SK-N-MC (cell line): ENCODE data around the gene CD36.
"Not testable (repeated sequence)": the region's sequence is repeated elsewhere in the genome, so short reads cannot be mapped to it uniquely, and the experiment has no call there.

Source experiments
- DNase-seq: peaks from one replicate; pipeline ENCODE4 v3.0.0-alpha.2; 2011; ENCODE audit warnings: low read depth, low spot score
- H3K27ac ChIP-seq: fragments of 200-600 bp; sonication (generic); 2 replicates; pipeline ENCODE4 v1.5.1; 2016; ENCODE audit warnings: mixed run types
- H3K36me3 ChIP-seq: fragments of 200-600 bp; sonication (generic); 2 replicates; pipeline ENCODE4 v1.6.1; 2017; ENCODE audit warnings: antibody characterized with exemption, low read length, mixed read lengths; ENCODE audit not compliant: insufficient read depth
- H3K4me3 ChIP-seq: fragments of 200-600 bp; sonication (generic); 2 replicates; pipeline ENCODE4 v1.5.1; 2016
- H3K9ac ChIP-seq: fragments of 200-600 bp; sonication (generic); 2 replicates; pipeline ENCODE4 v1.8.0; 2017; ENCODE audit warnings: mixed run types, mixed read lengths; ENCODE audit not compliant: insufficient read length
- H3K9me3 ChIP-seq: fragments of 200-600 bp; sonication (generic); 2 replicates; pipeline ENCODE4 v1.6.1; 2017; ENCODE audit warnings: low read depth, mild to moderate bottlenecking, antibody characterized with exemption, low read length, moderate library complexity, mixed read lengths
- EZH2 ChIP-seq: fragments of 200-600 bp; sonication (generic); IDR thresholded peaks from one replicate; pipeline ENCODE4 v1.6.1; 2017; ENCODE audit warnings: antibody characterized with exemption
- FOXP2 ChIP-seq: optimal IDR thresholded peaks from 2 replicates; pipeline ENCODE3; 2011; ENCODE audit warnings: mild to moderate bottlenecking, moderate library complexity; ENCODE audit not compliant: insufficient read depth; ENCODE audit errors: extremely low read length, control extremely low read depth
- POLR2AphosphoS5 ChIP-seq: IDR thresholded peaks from 2 replicates; pipeline ENCODE4 v1.6.1; 2012; ENCODE audit warnings: mild to moderate bottlenecking, low read depth, low read length, borderline replicate concordance

CD36 gene

GRCh38 chr7:80665526-80665925, 27.1 kb downstream of the CD36 start:
- Histone ChIP-seq H3K4me3 (no peak overlapping the region), H3K9ac (no peak overlapping the region), H3K27ac (no peak overlapping the region), H3K9me3 (no peaks in the 10 kb centered on the region), H3K36me3 (no peaks in the 10 kb centered on the region)
- no peak for DNase-seq
- TF ChIP-seq POLR2AphosphoS5 (no peak), EZH2 (no peak), FOXP2 (no peak)

GRCh38 chr7:80666376-80666775, 27.9 kb downstream of the CD36 start:
- Histone ChIP-seq H3K27ac (no peak overlapping the region), H3K9ac (no peak overlapping the region), H3K4me3 (no peak overlapping the region), H3K9me3 (no peaks in the 10 kb centered on the region), H3K36me3 (no peaks in the 10 kb centered on the region)
- TF ChIP-seq FOXP2 (no peak), EZH2 (no peak), POLR2AphosphoS5 (no peak)
- DNase-seq: no peak

DNA sequence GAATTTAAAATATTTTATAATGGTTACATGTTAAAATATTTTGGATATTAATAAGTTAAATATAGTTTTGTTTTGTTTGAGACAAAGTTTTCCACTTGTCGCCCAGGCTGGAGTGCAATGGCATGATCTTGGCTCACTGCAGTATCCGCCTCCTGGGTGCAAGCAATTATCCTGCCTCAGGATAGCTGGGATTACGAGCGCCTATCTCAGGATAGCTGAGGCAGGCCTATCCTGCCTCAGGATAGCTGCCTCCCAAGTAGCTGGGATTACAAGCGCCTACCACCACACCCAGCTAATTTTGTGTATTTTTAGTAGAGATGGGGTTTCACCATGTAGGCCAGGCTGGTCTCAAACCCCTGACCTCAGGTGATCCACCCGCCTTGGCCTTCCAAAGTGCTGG, 30.9 kb downstream of the CD36 start:
- not testable (repeated sequence) for H3K27ac ChIP-seq, H3K4me3 ChIP-seq, H3K9me3 ChIP-seq, H3K36me3 ChIP-seq, DNase-seq, H3K9ac ChIP-seq

DNA sequence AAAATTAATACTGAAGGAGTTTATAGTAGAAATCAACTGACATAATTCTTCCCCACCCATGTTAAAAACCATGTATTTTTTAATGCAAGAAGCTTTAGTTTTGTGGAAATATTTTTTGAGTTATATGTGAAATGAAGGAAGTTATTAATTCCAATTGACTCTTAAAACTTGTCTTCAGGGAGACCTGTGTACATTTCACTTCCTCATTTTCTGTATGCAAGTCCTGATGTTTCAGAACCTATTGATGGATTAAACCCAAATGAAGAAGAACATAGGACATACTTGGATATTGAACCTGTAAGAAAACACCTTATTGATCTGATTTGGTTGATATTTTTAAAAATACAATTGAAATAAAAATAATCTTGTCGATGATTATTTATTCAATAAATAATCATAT, 33.3 kb downstream of the CD36 start:
- H3K9me3 ChIP-seq: no peaks in the 10 kb centered on the region
- H3K4me3 ChIP-seq: no peak overlapping the region
- no peaks in the 10 kb centered on the region for H3K36me3 ChIP-seq
- no peak overlapping the region for H3K9ac ChIP-seq
- DNase-seq: no peak
- TF ChIP-seq FOXP2 (no peak), EZH2 (no peak), POLR2AphosphoS5 (no peak)
- no peak overlapping the region for H3K27ac ChIP-seq

- no peaks in the 10 kb centered on the region for H3K36me3 ChIP-seq
- H3K9me3 ChIP-seq: no peaks in the 10 kb centered on the region
- DNase-seq: no peak
- TF ChIP-seq EZH2 (no peak), FOXP2 (no peak), POLR2AphosphoS5 (no peak)
- H3K4me3 ChIP-seq: no peak overlapping the region
- no peak overlapping the region for H3K27ac ChIP-seq
- H3K9ac ChIP-seq: no peak overlapping the region
Measured at GRCh38 chr7:80675090-80675489, 36.6 kb downstream of the CD36 start.

GRCh38 chr7:80676404-80676803, 38.0 kb downstream of the CD36 start:
- Histone ChIP-seq H3K9ac (no peak overlapping the region), H3K9me3 (no peaks in the 10 kb centered on the region), H3K36me3 (no peaks in the 10 kb centered on the region), H3K27ac (no peak overlapping the region), H3K4me3 (no peak overlapping the region)
- no peak for DNase-seq
- no peak for TF ChIP-seq EZH2
- TF ChIP-seq POLR2AphosphoS5: no peak
- no peak for TF ChIP-seq FOXP2

DNA sequence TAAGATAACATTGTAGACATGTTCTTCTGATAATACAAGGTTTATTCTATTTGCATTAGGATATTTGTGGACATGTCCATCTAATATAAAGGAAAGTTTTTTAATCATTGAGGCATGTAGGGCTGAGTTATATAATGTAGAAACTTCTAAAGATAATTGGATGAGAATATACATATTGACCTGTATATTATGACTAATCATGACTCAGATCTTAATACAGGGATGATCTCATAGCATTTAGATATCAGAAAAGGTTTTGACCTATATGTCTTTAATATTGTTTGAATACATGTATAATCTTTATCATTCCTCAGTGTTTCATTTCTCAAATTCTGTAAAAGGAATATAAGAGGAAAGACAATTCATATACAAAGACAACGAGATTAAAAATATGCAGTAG, 39.2 kb downstream of the CD36 start:
- Histone ChIP-seq H3K9me3 (no peaks in the 10 kb centered on the region), H3K27ac (no peak overlapping the region), H3K9ac (no peak overlapping the region), H3K4me3 (no peak overlapping the region), H3K36me3 (no peaks in the 10 kb centered on the region)
- no peak for DNase-seq
- TF ChIP-seq EZH2 (no peak), POLR2AphosphoS5 (no peak), FOXP2 (no peak)

- H3K27ac ChIP-seq: no peak overlapping the region
- no peak for DNase-seq
- no peak overlapping the region for H3K9ac ChIP-seq
Measured at GRCh38 chr7:80678707-80679106, 40.3 kb downstream of the CD36 start.

More at GRCh38 chr7:80678707-80679106, 40.3 kb downstream of the CD36 start:
- TF ChIP-seq FOXP2 (no peak), POLR2AphosphoS5 (no peak), EZH2 (no peak)
- H3K36me3 ChIP-seq: no peaks in the 10 kb centered on the region
- H3K9me3 ChIP-seq: no peaks in the 10 kb centered on the region
- H3K4me3 ChIP-seq: no peak overlapping the region
